K562 (cell line): ENCODE data around the gene BRICD5. TPM values are rescaled to one million over a fixed set of nuclear protein-coding genes. Genes with fewer than 3 reads are reported as not detected.

ENCODE experiments used
- ATAC-seq: fragments of 200-7000 bp; cut with Tn5 transposase; 3 replicates; pipeline ENCODE4 v1.9.1; 2020; ENCODE audit warnings: moderate library complexity
- BruUV-seq: library from RNA; stranded (reverse); fragments of 400-500 nt; replicated peaks from 2 replicates; lab custom pipeline; 2021; lab: Mats Ljungman, UMichigan
- CTCF ChIA-PET: fragments of 300-600 bp; formaldehyde crosslinking; extraction: SDS; loops from one replicate; lab custom pipeline; 2021; ENCODE audit warnings: low intra/inter-chr PET ratio; lab: Yijun Ruan, JAX
- POLR2A ChIA-PET: fragments of 300-600, 350-650 bp; sonication (Branson Sonifier 250); formaldehyde crosslinking; extraction: SDS; loops from one replicate; lab custom pipeline; 2021; ENCODE audit warnings: antibody characterized with exemption, inconsistent platforms; lab: Yijun Ruan, JAX
- DNase-seq, 4 experiments: peaks; one replicate each; pipeline versions ENCODE4 v3.0.0 to v3.0.0-alpha.2; 2011 to 2018; ENCODE audit warnings: low spot score in 3 of 4, mixed read lengths in 3 of 4; ENCODE audit errors: extremely low read depth in 1 of 4
- FAIRE-seq: peaks from 2 replicates; lab custom pipeline; 2011; peaks lifted over from hg19 to GRCh38; lab: Jason Lieb, UNC
- H2AFZ ChIP-seq: 2 replicates; pipeline ENCODE4 v1.6.0; 2011; ENCODE audit warnings: low read depth, low read length, control low read depth, inconsistent platforms
- H3K27ac ChIP-seq: fragments of 200-600 bp; 3 replicates; pipeline ENCODE4 v1.8.0; 2011; ENCODE audit warnings: low read depth, mild to moderate bottlenecking, control low read depth, inconsistent platforms, low read length, moderate library complexity, mixed read lengths; ENCODE audit errors: extremely low read depth
- H3K27me3 ChIP-seq, 2 experiments: fragments of 300-600 bp in 1 of 2; 2 replicates in 1 of 2; 3 replicates in 1 of 2; pipeline versions ENCODE4 v1.6.0 to v1.8.0; 2011; ENCODE audit warnings: inconsistent platforms in 2 of 2, low read length in 2 of 2, mild to moderate bottlenecking in 1 of 2, mixed read lengths in 1 of 2, moderate library complexity in 1 of 2; ENCODE audit not compliant: control insufficient read depth in 2 of 2, insufficient read depth in 2 of 2
- H3K36me3 ChIP-seq: fragments of 300-600 bp; 3 replicates; pipeline ENCODE4 v1.8.0; 2011; ENCODE audit warnings: mild to moderate bottlenecking, low read length, inconsistent platforms; ENCODE audit not compliant: control insufficient read depth, insufficient read depth
- H3K4me1 ChIP-seq, 2 experiments: fragments of 200-600 bp in 1 of 2; replicated peaks in 1 of 2; 2 replicates in 1 of 2; 3 replicates in 1 of 2; pipeline versions ENCODE4 v1.5.1 to v1.8.0; 2011; ENCODE audit warnings: inconsistent platforms in 2 of 2, low read length in 2 of 2, mild to moderate bottlenecking in 1 of 2, mixed read lengths in 1 of 2, moderate library complexity in 1 of 2; ENCODE audit not compliant: control insufficient read depth in 2 of 2, insufficient read depth in 2 of 2
- H3K4me2 ChIP-seq: 2 replicates; pipeline ENCODE4 v1.6.1; 2011; ENCODE audit warnings: low read length, control low read depth, inconsistent platforms, mixed read lengths; ENCODE audit not compliant: insufficient read depth
- H3K4me3 ChIP-seq: fragments of 200-600 bp; sonication (generic), shearing (Covaris generic); 2 replicates; pipeline ENCODE4 v1.5.1; 2016; ENCODE audit warnings: control low read depth, inconsistent platforms
- H3K79me2 ChIP-seq: fragments of 200-600 bp; 3 replicates; pipeline ENCODE4 v1.8.0; 2011; ENCODE audit warnings: low read length, inconsistent platforms; ENCODE audit not compliant: control insufficient read depth, insufficient read depth
- H3K9ac ChIP-seq, 2 experiments: 2 replicates each; pipeline versions ENCODE4 v1.6.0 to v1.6.1; 2011; ENCODE audit warnings: low read depth in 2 of 2, low read length in 2 of 2, control low read depth in 1 of 2, inconsistent platforms in 1 of 2, mild to moderate bottlenecking in 1 of 2, mixed read lengths in 1 of 2; ENCODE audit not compliant: insufficient read depth in 1 of 2
- H3K9me1 ChIP-seq: one replicate; pipeline ENCODE4 v1.6.0; 2011; ENCODE audit warnings: inconsistent platforms, mild to moderate bottlenecking, low read length, moderate library complexity; ENCODE audit not compliant: control insufficient read depth, insufficient read depth
- H3K9me3 ChIP-seq: replicated peaks from 2 replicates; pipeline ENCODE4 v1.5.1; 2011; ENCODE audit warnings: low read depth, low read length, inconsistent platforms; ENCODE audit not compliant: control insufficient read depth, insufficient read depth
- H4K20me1 ChIP-seq: replicated peaks from 2 replicates; pipeline ENCODE4 v1.6.1; 2011; ENCODE audit warnings: low read length, inconsistent platforms, mixed read lengths; ENCODE audit not compliant: control insufficient read depth, insufficient read depth
- NUFIP1 ChIP-seq: fragments of 450-650 bp; IDR thresholded peaks from 2 replicates; pipeline ENCODE4 v1.6.1; 2018; ENCODE audit not compliant: partially characterized antibody
- PHF20 ChIP-seq: fragments of 450-650 bp; IDR thresholded peaks from 2 replicates; pipeline ENCODE4 v1.6.1; 2018; ENCODE audit not compliant: partially characterized antibody
- TCFL5 ChIP-seq: fragments of 250-450 bp; sonication (Bioruptor Pico); conservative IDR thresholded peaks from 2 replicates; pipeline ENCODE4 v1.6.1; 2021; ENCODE audit warnings: mild to moderate bottlenecking, moderate library complexity, matching md5 sums
- ZBTB33 ChIP-seq: sonication (generic); formaldehyde crosslinking; IDR thresholded peaks from 2 replicates; pipeline ENCODE4 v1.8.1; 2023; ENCODE audit warnings: mild to moderate bottlenecking, missing genetic modification reagents
- ZKSCAN8 ChIP-seq: fragments of 200-800 bp; sonication (Bioruptor generic); IDR thresholded peaks from 2 replicates; pipeline ENCODE4 v1.6.1; 2016; ENCODE audit warnings: missing genetic modification characterization, missing compliant biosample characterization
- WGBS: fragments of 100-300 bp; shearing (Covaris generic); methylation state at CpG from one replicate; pipeline ENCODE4 v1.1.6; 2016; ENCODE audit warnings: low coverage, mixed read lengths; ENCODE audit not compliant: insufficient coverage; ENCODE audit errors: missing lambda C conversion rate; 5-methylcytosine and 5-hydroxymethylcytosine counted together
- in situ Hi-C: fragments of 300-500 bp; cut with MboI; formaldehyde crosslinking; loops from 4 replicates; pipeline ENCODE4 v1.15.0; 2018; ENCODE audit warnings: inconsistent platforms, mixed read lengths
- intact Hi-C: fragments of 100-400 bp; cut with micrococcal nuclease; formaldehyde crosslinking; loops from 2 replicates; pipeline ENCODE4 v1.14.2; 2022
- polyA plus RNA-seq, 8 experiments: library from polyadenylated mRNA; depleted of rRNA in 4 of 8; stranded (reverse) in 5 of 8; unstranded in 3 of 8; fragments of >200 nt; fragmentation: Nextera tagmentation in 2 of 8; fragmentation: Illumina TruSeq in 1 of 8; extraction: Ambion mirVana in 2 of 8; extraction: Trizol in 1 of 8; gene quantifications; 2 replicates each; pipeline versions ENCODE4 v1.2.1 to v1.2.3, GENCODE V29; 2011 to 2014; ENCODE audit warnings: inconsistent platforms in 1 of 8, missing spikeins in 1 of 8
- total RNA-seq, 7 experiments: library from RNA; depleted of rRNA in 6 of 7; stranded (reverse); fragments of >200 nt in 6 of 7; fragmentation: Illumina TruSeq in 2 of 7; extraction: Trizol in 2 of 7; gene quantifications; 2 replicates each; pipeline versions ENCODE4 v1.2.1 to v1.2.3, GENCODE V29; 2011 to 2021; ENCODE audit warnings: low replicate concordance in 1 of 7

BRICD5 gene
- total and polyA plus RNA-seq, 9 of the 15 experiments (the other 6 are each of a cell fraction or from before 2014, with no cell fraction given): 0.24 to 15.1 (median 2.4) TPM; not detected in 1

GRCh38 chr16:2183671-2184070, 27.0 kb downstream of the BRICD5 start:
- H3K27ac ChIP-seq: no peak overlapping the region
- DNase-seq (no peak), FAIRE-seq (no peak), ATAC-seq (no peak)
- no peaks in the 10 kb centered on the region for H3K27me3 ChIP-seq
- no peaks in the 10 kb centered on the region for H3K9me3 ChIP-seq
- no peaks in the 10 kb centered on the region for H3K36me3 ChIP-seq
- H3K79me2 ChIP-seq: no peaks in the 10 kb centered on the region
- H3K4me1 ChIP-seq: peaks cover 2 to 87% of the 10 kb centered on the region in 2 experiments; a peak in 3 of 5 replicates
- WGBS: 80% methylated on average over 26 of the region's 30 CpGs
- no peak overlapping the region for H3K9ac ChIP-seq
- no peaks in the 10 kb centered on the region for H4K20me1 ChIP-seq
- no peak overlapping the region for H3K4me2 ChIP-seq
- CTCF ChIA-PET: no interaction called here
- no peak overlapping the region for H2AFZ ChIP-seq
- no peaks in the 10 kb centered on the region for H3K9me1 ChIP-seq
- intact Hi-C loops: no loop called here
- TF ChIP-seq PHF20 (no peak), ZKSCAN8 (CRISPR knock-in tag) (no peak), TCFL5 (CRISPR knock-in tag) (no peak), NUFIP1 (no peak), ZBTB33 (CRISPR knock-in tag) (peak; percentile 81)
- H3K4me3 ChIP-seq: no peak overlapping the region
- POLR2A ChIA-PET: interaction anchor here (0.9 to 1.9 kb wide), 4 partner anchors 11 to 219 kb away, joined by 3 to 6 read pairs (median 6); partner anchors contain the start of genes RPS2 and TRAF7
- in situ Hi-C loops: no loop called here
- no TSS peak for BruUV-seq
